ENCODE measurements around the gene ENPP3. TPM values are rescaled to one million over a fixed set of nuclear protein-coding genes. Genes with fewer than 3 reads are reported as not detected.

ENPP3 gene
- polyA plus RNA-seq, 3 donors: not detected

- no peak overlapping the region for H2AFZ ChIP-seq (ENCODE audit: insufficient read depth, low read depth, low read length, poor library complexity, severe bottlenecking)
- Mint-ChIP-seq H3K27me3 (ENCODE audit: low read depth in 3 of 3) (no peaks in the 10 kb centered on the region), H3K4me3 (no peak overlapping the region)
Observed at GRCh38 chr6:131613296-131613925, 23.7 kb upstream of the ENPP3 start.

GRCh38 chr6:131615275-131615674 lies 21.8 kb upstream of the ENPP3 start:
- peaks cover 74 to 84% of the 10 kb centered on the region in 2 donors for H3K36me3 Mint-ChIP-seq
- WGBS (ENCODE audit: insufficient coverage): 93% methylated on average over 3 of the region's 4 CpGs

More at GRCh38 chr6:131613296-131613925, 23.7 kb upstream of the ENPP3 start:
- Histone ChIP-seq H3K9ac (ENCODE audit: insufficient read depth, low read length, poor library complexity, severe bottlenecking) (no peak overlapping the region), H3K9me3 (replicated peaks in 1 of 2; ENCODE audit: control insufficient read depth in 1 of 2, insufficient read depth in 1 of 2, low read length in 2 of 2) (no peaks in the 10 kb centered on the region), H3K4me3 (replicated peaks in 1 of 3; ENCODE audit: low read depth in 2 of 3, low read length in 3 of 3) (no peak overlapping the region), H3K4me1 (ENCODE audit: control insufficient read depth in 1 of 2, insufficient read depth in 2 of 2, low read length in 2 of 2) (no peaks in the 10 kb centered on the region), H3K36me3 (replicated peaks in 1 of 2; ENCODE audit: control insufficient read depth in 1 of 2, insufficient read depth in 2 of 2, low read length in 2 of 2) (peaks cover 95 to 99% of the 10 kb centered on the region in 2 donors), H3K27me3 (ENCODE audit: control insufficient read depth in 2 of 2, insufficient read depth in 2 of 2, low read length in 2 of 2) (no peaks in the 10 kb centered on the region), H4K20me1 (ENCODE audit: insufficient read depth, low read length) (no peaks in the 10 kb centered on the region), H3K4me2 (replicated peaks; ENCODE audit: extremely low read depth, low read length, poor library complexity, severe bottlenecking) (no peak overlapping the region), H3K27ac (ENCODE audit: low read depth in 1 of 2, low read length in 2 of 2) (no peak overlapping the region), H3K79me2 (ENCODE audit: insufficient read depth, low read length) (no peaks in the 10 kb centered on the region)
- no CpG with 5 or more reads among the region's 5 CpGs for WGBS (ENCODE audit: insufficient coverage)
- Mint-ChIP-seq H3K9me3 (no peaks in the 10 kb centered on the region), H3K27ac (no peak overlapping the region), H3K4me1 (no peaks in the 10 kb centered on the region), H3K36me3 (peaks cover 79 to 85% of the 10 kb centered on the region in 2 donors)
- intact Hi-C loops (cut with micrococcal nuclease): no loop called here
- no peak for DNase-seq
- no peak for TF ChIP-seq CTCF (IDR thresholded peaks at IDR 0.05)

More at GRCh38 chr6:131615275-131615674, 21.8 kb upstream of the ENPP3 start:
- H3K27ac Mint-ChIP-seq: no peak overlapping the region
- no peak overlapping the region for H3K4me3 ChIP-seq (replicated peaks in 1 of 3; ENCODE audit: low read depth in 2 of 3, low read length in 3 of 3)
- H4K20me1 ChIP-seq (ENCODE audit: insufficient read depth, low read length): no peaks in the 10 kb centered on the region
- no peaks in the 10 kb centered on the region for H3K4me1 ChIP-seq (ENCODE audit: control insufficient read depth in 1 of 2, insufficient read depth in 2 of 2, low read length in 2 of 2)
- no peak overlapping the region for H3K27ac ChIP-seq (ENCODE audit: low read depth in 1 of 2, low read length in 2 of 2)
- no peaks in the 10 kb centered on the region for H3K4me1 Mint-ChIP-seq
- no peak overlapping the region for H3K9ac ChIP-seq (ENCODE audit: insufficient read depth, low read length, poor library complexity, severe bottlenecking)
- no peaks in the 10 kb centered on the region for H3K9me3 Mint-ChIP-seq
- intact Hi-C loops (cut with micrococcal nuclease): no loop called here
- no peaks in the 10 kb centered on the region for H3K79me2 ChIP-seq (ENCODE audit: insufficient read depth, low read length)
- H3K4me2 ChIP-seq (replicated peaks; ENCODE audit: extremely low read depth, low read length, poor library complexity, severe bottlenecking): no peak overlapping the region
- H3K27me3 Mint-ChIP-seq (ENCODE audit: low read depth in 3 of 3): no peaks in the 10 kb centered on the region
- TF ChIP-seq CTCF (IDR thresholded peaks at IDR 0.05): no peak
- peaks cover 96 to 99% of the 10 kb centered on the region in 2 donors for H3K36me3 ChIP-seq (replicated peaks in 1 of 2; ENCODE audit: control insufficient read depth in 1 of 2, insufficient read depth in 2 of 2, low read length in 2 of 2)
- no peak overlapping the region for H3K4me3 Mint-ChIP-seq
- H3K9me3 ChIP-seq (replicated peaks in 1 of 2; ENCODE audit: control insufficient read depth in 1 of 2, insufficient read depth in 1 of 2, low read length in 2 of 2): no peaks in the 10 kb centered on the region
- H2AFZ ChIP-seq (ENCODE audit: insufficient read depth, low read depth, low read length, poor library complexity, severe bottlenecking): no peak overlapping the region
- no peak for DNase-seq
- no peaks in the 10 kb centered on the region for H3K27me3 ChIP-seq (ENCODE audit: control insufficient read depth in 2 of 2, insufficient read depth in 2 of 2, low read length in 2 of 2)

All from CD14-positive monocyte (primary cell).